D721Med (cell line): ENCODE data around the gene EGR2.

ENCODE experiments used
- DNase-seq: peaks from one replicate; pipeline ENCODE4 v3.0.0; 2011; ENCODE audit warnings: low spot score; ENCODE audit not compliant: insufficient read length
- FAIRE-seq: peaks from 2 replicates; lab custom pipeline; 2011; peaks lifted over from hg19 to GRCh38; lab: Jason Lieb, UNC
- CTCF ChIP-seq: IDR thresholded peaks from 2 replicates; pipeline ENCODE4 v1.5.1; 2012; ENCODE audit warnings: mild to moderate bottlenecking, control low read depth; ENCODE audit not compliant: insufficient read depth; ENCODE audit errors: missing control alignments

The EGR2 gene

GRCh38 chr10:62852961-62853702 is 37.0 kb upstream of the EGR2 start:
- TF ChIP-seq CTCF = no peak
- no peak for FAIRE-seq
- no peak for DNase-seq

- TF ChIP-seq CTCF = peak; percentile 2
- FAIRE-seq (no peak), DNase-seq (no peak)
Observed at GRCh38 chr10:62851442-62851841, 35.3 kb upstream of the EGR2 start.

GRCh38 chr10:62850646-62851045 is 34.5 kb upstream of the EGR2 start:
- no peak for TF ChIP-seq CTCF
- FAIRE-seq (no peak), DNase-seq (no peak)

- TF ChIP-seq CTCF = no peak
- DNase-seq (no peak), FAIRE-seq (no peak)
Observed at GRCh38 chr10:62847433-62847832, 31.3 kb upstream of the EGR2 start.

- no peak for FAIRE-seq
- TF ChIP-seq CTCF = no peak
- no peak for DNase-seq
Observed at GRCh38 chr10:62844280-62845011, 28.3 kb upstream of the EGR2 start.

GRCh38 chr10:62843600-62843999 is 27.4 kb upstream of the EGR2 start:
- FAIRE-seq (no peak), DNase-seq (no peak)
- no peak for TF ChIP-seq CTCF

- no peak for TF ChIP-seq CTCF
- DNase-seq (no peak), FAIRE-seq (no peak)
Observed at GRCh38 chr10:62842983-62843382, 26.8 kb upstream of the EGR2 start.
